Caco-2 (cell line): ENCODE measurements around the gene SEC14L1. TPM values are rescaled to one million over a fixed set of nuclear protein-coding genes. Genes with fewer than 3 reads are reported as not detected.

ENCODE experiments used
- BruUV-seq: library from RNA; stranded (reverse); fragments of 400-500 nt; replicated peaks from 2 replicates; lab custom pipeline; 2021; lab: Mats Ljungman, UMichigan
- CTCF ChIA-PET: fragments of 300-600 bp; sonication (Branson Sonifier 250); formaldehyde crosslinking; loops from one replicate; lab custom pipeline; 2022; ENCODE audit warnings: antibody characterized with exemption; lab: Charles Lee
- POLR2A ChIA-PET: fragments of 300-600 bp; sonication (Branson Sonifier 250); formaldehyde crosslinking; loops from one replicate; lab custom pipeline; 2022; ENCODE audit warnings: antibody characterized with exemption; lab: Charles Lee
- DNase-seq, 2 experiments: peaks; one replicate each; pipeline versions ENCODE4 v3.0.0 to v3.0.0-alpha.2; 2020 to 2022
- H3K27me3 ChIP-seq: replicated peaks from 2 replicates; pipeline ENCODE4 v1.6.0; 2011; ENCODE audit warnings: low read length; ENCODE audit not compliant: control insufficient read depth, insufficient read depth
- H3K36me3 ChIP-seq: 2 replicates; pipeline ENCODE4 v1.5.1; 2011; ENCODE audit warnings: low read length; ENCODE audit not compliant: control insufficient read depth, insufficient read depth
- H3K4me1 ChIP-seq: fragments of 250-450 bp; sonication (Bioruptor Pico); 2 replicates; pipeline ENCODE4 v1.5.1; 2020; ENCODE audit warnings: mild to moderate bottlenecking
- H3K4me3 ChIP-seq: 2 replicates; pipeline ENCODE4 v1.5.1; 2011; ENCODE audit warnings: low read depth, mild to moderate bottlenecking, control low read depth, low read length
- H3K9me3 ChIP-seq: fragments of 250-450 bp; sonication (Bioruptor Pico); 2 replicates; pipeline ENCODE4 v1.5.1; 2020; ENCODE audit warnings: mild to moderate bottlenecking, moderate library complexity
- H3K27ac Mint-ChIP-seq: one replicate; pipeline ENCODE4 v1.8.0; 2022; ENCODE audit warnings: mixed read lengths; ENCODE audit not compliant: unreplicated experiment
- H3K27me3 Mint-ChIP-seq: one replicate; pipeline ENCODE4 v1.8.0; 2022; ENCODE audit warnings: mixed read lengths; ENCODE audit not compliant: insufficient read depth, unreplicated experiment
- H3K36me3 Mint-ChIP-seq: one replicate; pipeline ENCODE4 v1.8.0; 2022; ENCODE audit warnings: mild to moderate bottlenecking, mixed read lengths; ENCODE audit not compliant: insufficient read depth, unreplicated experiment
- H3K4me1 Mint-ChIP-seq: one replicate; pipeline ENCODE4 v1.8.0; 2022; ENCODE audit warnings: low read depth, mixed read lengths; ENCODE audit not compliant: unreplicated experiment
- H3K4me3 Mint-ChIP-seq: one replicate; pipeline ENCODE4 v1.8.0; 2022; ENCODE audit warnings: mild to moderate bottlenecking, moderate library complexity, mixed read lengths; ENCODE audit not compliant: unreplicated experiment
- H3K9me3 Mint-ChIP-seq: one replicate; pipeline ENCODE4 v1.8.0; 2022; ENCODE audit warnings: mixed read lengths; ENCODE audit not compliant: unreplicated experiment
- CTCF ChIP-seq, 2 experiments: fragments of 200-600 bp in 1 of 2; IDR thresholded peaks; 1 replicate in 1 of 2; 2 replicates in 1 of 2; pipeline versions ENCODE4 v1.5.1 to v1.8.0; 2011 to 2022; ENCODE audit warnings: antibody characterized with exemption in 1 of 2, control low read depth in 1 of 2, inconsistent platforms in 1 of 2, low read depth in 1 of 2, low read length in 1 of 2, mild to moderate bottlenecking in 1 of 2, moderate library complexity in 1 of 2; ENCODE audit not compliant: insufficient read depth in 1 of 2, severe bottlenecking in 1 of 2, unreplicated experiment in 1 of 2
- intact Hi-C: fragments of 100-400 bp; cut with micrococcal nuclease; formaldehyde crosslinking; loops from one replicate; pipeline ENCODE4 v1.10.0; 2022; ENCODE audit not compliant: unreplicated experiment
- total RNA-seq: library from RNA; stranded (reverse); gene quantifications from 2 replicates; pipeline ENCODE4 v1.2.3, GENCODE V29; 2022

The SEC14L1 gene
- total RNA-seq, 1 experiment from 2014 or later = 92.0 TPM

GRCh38 chr17:77160091-77160874, 19.5 kb downstream of the SEC14L1 start:
- peak overlapping the region; percentile 64 for H3K4me3 Mint-ChIP-seq
- no peak for TF ChIP-seq CTCF (IDR thresholded peaks at IDR 0.05; ENCODE audit: insufficient read depth in 1 of 2, low read depth in 1 of 2, low read length in 1 of 2, severe bottlenecking in 1 of 2, unreplicated experiment in 1 of 2)
- intact Hi-C loops = loop anchor here (1.0 to 5.0 kb wide), 5 partner anchors 12 to 63 kb away; partner anchors contain the start of gene SEC14L1
- H3K9me3 ChIP-seq = no peaks in the 10 kb centered on the region
- ChIA-PET CTCF (interaction anchor here (0.5 to 2.6 kb wide), 5 partner anchors 38 to 71 kb away, joined by 3 to 19 read pairs (median 5); no protein-coding TSS in a partner anchor), POLR2A (interaction anchor here (0.6 to 1.3 kb wide), 2 partner anchors 20 to 72 kb away, joined by 3 to 5 read pairs; partner anchors contain the start of gene SEC14L1)
- peaks cover 25% of the 10 kb centered on the region for H3K4me1 ChIP-seq
- no peak overlapping the region for H3K4me3 ChIP-seq
- peak overlapping the region; percentile 82 for H3K27ac Mint-ChIP-seq
- no peaks in the 10 kb centered on the region for H3K36me3 ChIP-seq
- peaks cover 43% of the 10 kb centered on the region for H3K4me1 Mint-ChIP-seq
- no peaks in the 10 kb centered on the region for H3K27me3 ChIP-seq
- no TSS peak for BruUV-seq
- no peaks in the 10 kb centered on the region for H3K27me3 Mint-ChIP-seq
- H3K9me3 Mint-ChIP-seq = no peaks in the 10 kb centered on the region
- DNase-seq = peak in 1 of 2 experiments; percentile 60
- peaks cover 55% of the 10 kb centered on the region for H3K36me3 Mint-ChIP-seq

GRCh38 chr17:77160875-77161530, 20.2 kb downstream of the SEC14L1 start:
- POLR2A ChIA-PET = interaction anchor here (0.9 to 1.3 kb wide), 2 partner anchors 72 to 73 kb away, joined by 3 to 5 read pairs; no protein-coding TSS in a partner anchor
- no TSS peak for BruUV-seq
- no peaks in the 10 kb centered on the region for H3K36me3 ChIP-seq
- peak overlapping the region; percentile 82 for H3K27ac Mint-ChIP-seq
- peaks cover 59% of the 10 kb centered on the region for H3K36me3 Mint-ChIP-seq
- H3K9me3 ChIP-seq = 0 out of 2 replicates have a peak, but pooled peaks cover under 1% of the 10 kb centered on the region
- H3K9me3 Mint-ChIP-seq = no peaks in the 10 kb centered on the region
- peaks cover 40% of the 10 kb centered on the region for H3K4me1 Mint-ChIP-seq
- DNase-seq = peak in 1 of 2 experiments; percentile 17
- no peaks in the 10 kb centered on the region for H3K27me3 Mint-ChIP-seq
- no peaks in the 10 kb centered on the region for H3K27me3 ChIP-seq
- H3K4me1 ChIP-seq = peaks cover 25% of the 10 kb centered on the region
- H3K4me3 Mint-ChIP-seq = peak overlapping the region; percentile 64
- intact Hi-C loops = loop anchor here (1.0 to 5.0 kb wide), 5 partner anchors 13 to 64 kb away; partner anchors contain the start of gene SEC14L1
- no peak for TF ChIP-seq CTCF (IDR thresholded peaks at IDR 0.05; ENCODE audit: insufficient read depth in 1 of 2, low read depth in 1 of 2, low read length in 1 of 2, severe bottlenecking in 1 of 2, unreplicated experiment in 1 of 2)
- CTCF ChIA-PET = interaction anchor here (0.5 to 2.6 kb wide), 6 partner anchors 15 to 72 kb away, joined by 3 to 19 read pairs (median 4); no protein-coding TSS in a partner anchor
- no peak overlapping the region for H3K4me3 ChIP-seq

GRCh38 chr17:77161953-77162352, 21.2 kb downstream of the SEC14L1 start:
- no TSS peak for BruUV-seq
- POLR2A ChIA-PET = no interaction called here
- Histone ChIP-seq H3K36me3 (no peaks in the 10 kb centered on the region), H3K4me3 (no peak overlapping the region), H3K4me1 (peaks cover 25% of the 10 kb centered on the region), H3K27me3 (no peaks in the 10 kb centered on the region), H3K9me3 (peaks cover 6% of the 10 kb centered on the region; the same call in 1 of the 2 replicates)
- Mint-ChIP-seq H3K27me3 (no peaks in the 10 kb centered on the region), H3K36me3 (peaks cover 59% of the 10 kb centered on the region), H3K4me3 (peak overlapping the region; percentile 42), H3K9me3 (no peaks in the 10 kb centered on the region), H3K4me1 (peaks cover 40% of the 10 kb centered on the region), H3K27ac (peak overlapping the region; percentile 82)
- TF ChIP-seq CTCF (IDR thresholded peaks at IDR 0.05; ENCODE audit: insufficient read depth in 1 of 2, low read depth in 1 of 2, low read length in 1 of 2, severe bottlenecking in 1 of 2, unreplicated experiment in 1 of 2) = no peak
- CTCF ChIA-PET = no interaction called here
- intact Hi-C loops = loop anchor here (2.0 to 5.0 kb wide), 3 partner anchors 21 to 65 kb away; partner anchors contain the start of gene SEC14L1
- no peak for DNase-seq
